IMR-90 (cell line): Measurements from ENCODE around the gene SPRED2. TPM values are rescaled to one million over a fixed set of nuclear protein-coding genes. Genes with fewer than 3 reads are reported as not detected.

Experiments used
- ATAC-seq: fragments of 200-7000 bp; cut with Tn5 transposase; 2 replicates; pipeline ENCODE4 v1.9.1; 2020; ENCODE audit warnings: low read depth, mild to moderate bottlenecking, moderate library complexity
- BruUV-seq: library from RNA; stranded (reverse); fragments of 400-500 nt; replicated peaks from 2 replicates; lab custom pipeline; 2021; lab: Mats Ljungman, UMichigan
- CTCF ChIA-PET: fragments of 300-600 bp; formaldehyde crosslinking; extraction: SDS; loops from one replicate; lab custom pipeline; 2021; ENCODE audit warnings: antibody characterized with exemption; lab: Yijun Ruan, JAX
- POLR2A ChIA-PET: fragments of 300-600 bp; sonication (Branson Sonifier 250); formaldehyde crosslinking; loops from one replicate; lab custom pipeline; 2022; ENCODE audit warnings: antibody characterized with exemption; ENCODE audit not compliant: unreplicated experiment; lab: Charles Lee
- DNase-seq: peaks from one replicate; pipeline ENCODE4 v3.0.0; 2013
- H2AFZ ChIP-seq: replicated peaks from 2 replicates; pipeline ENCODE3; 2013; ENCODE audit warnings: low read length, mild to moderate bottlenecking; ENCODE audit not compliant: poor library complexity
- H2AK5ac ChIP-seq: 2 replicates; pipeline ENCODE4 v1.6.1; 2013; ENCODE audit warnings: low read depth, low read length, inconsistent platforms
- H2AK9ac ChIP-seq: replicated peaks from 2 replicates; pipeline ENCODE3; 2013; ENCODE audit warnings: mild to moderate bottlenecking, low read depth, low read length, moderate library complexity; ENCODE audit not compliant: poor library complexity
- H2BK120ac ChIP-seq: 2 replicates; pipeline ENCODE4 v1.6.1; 2013; ENCODE audit warnings: low read depth, low read length, inconsistent platforms
- H2BK15ac ChIP-seq: 3 replicates; pipeline ENCODE4 v1.6.1; 2013; ENCODE audit warnings: low read depth, low read length, inconsistent platforms
- H2BK20ac ChIP-seq: 2 replicates; pipeline ENCODE4 v1.6.1; 2013; ENCODE audit warnings: low read depth, mild to moderate bottlenecking, inconsistent platforms, low read length, moderate library complexity
- H2BK5ac ChIP-seq: 2 replicates; pipeline ENCODE4 v1.6.1; 2013; ENCODE audit warnings: mild to moderate bottlenecking, low read depth, low read length, inconsistent platforms; ENCODE audit not compliant: poor library complexity, severe bottlenecking
- H3K14ac ChIP-seq: replicated peaks from 2 replicates; pipeline ENCODE4 v1.6.1; 2013; ENCODE audit warnings: low read depth, low read length, inconsistent platforms
- H3K18ac ChIP-seq: 2 replicates; pipeline ENCODE4 v1.6.1; 2013; ENCODE audit warnings: low read depth, low read length, control low read depth
- H3K23ac ChIP-seq: 2 replicates; pipeline ENCODE4 v1.6.1; 2013; ENCODE audit warnings: low read depth, low read length, inconsistent platforms
- H3K27ac ChIP-seq: 2 replicates; pipeline ENCODE4 v1.5.1; 2013; ENCODE audit warnings: mild to moderate bottlenecking, control low read depth, low read length; ENCODE audit not compliant: insufficient read depth
- H3K27me3 ChIP-seq: 2 replicates; pipeline ENCODE4 v1.6.1; 2013; ENCODE audit warnings: low read length; ENCODE audit not compliant: control insufficient read depth, insufficient read depth
- H3K36me3 ChIP-seq: 2 replicates; pipeline ENCODE4 v1.6.1; 2013; ENCODE audit warnings: low read length, mixed read lengths; ENCODE audit not compliant: control insufficient read depth, insufficient read depth
- H3K4ac ChIP-seq: 2 replicates; pipeline ENCODE4 v1.6.1; 2013; ENCODE audit warnings: low read depth, low read length, inconsistent platforms
- H3K4me1 ChIP-seq: 2 replicates; pipeline ENCODE4 v1.6.1; 2013; ENCODE audit warnings: low read length, mixed read lengths; ENCODE audit not compliant: control insufficient read depth, insufficient read depth
- H3K4me2 ChIP-seq: 2 replicates; pipeline ENCODE4 v1.6.1; 2013; ENCODE audit warnings: low read depth, mild to moderate bottlenecking, control low read depth, low read length, moderate library complexity
- H3K4me3 ChIP-seq: 2 replicates; pipeline ENCODE4 v1.5.1; 2013; ENCODE audit warnings: low read depth, mild to moderate bottlenecking, control low read depth, low read length, moderate library complexity; ENCODE audit not compliant: insufficient read depth
- H3K56ac ChIP-seq: 2 replicates; pipeline ENCODE4 v1.6.1; 2013; ENCODE audit warnings: low read length, inconsistent platforms; ENCODE audit not compliant: insufficient read depth; ENCODE audit errors: extremely low read depth
- H3K79me1 ChIP-seq, 2 experiments: 2 replicates each; pipeline ENCODE4 v1.6.1; 2013; ENCODE audit warnings: low read length in 2 of 2, inconsistent platforms in 1 of 2, low read depth in 1 of 2
- H3K9ac ChIP-seq: 2 replicates; pipeline ENCODE4 v1.6.1; 2013; ENCODE audit warnings: low read depth, low read length, control low read depth
- H3K9me1 ChIP-seq: 2 replicates; pipeline ENCODE4 v1.6.1; 2013; ENCODE audit warnings: low read length, inconsistent platforms; ENCODE audit not compliant: insufficient read depth
- H3K9me3 ChIP-seq: 2 replicates; pipeline ENCODE4 v1.6.1; 2013; ENCODE audit warnings: low read length; ENCODE audit not compliant: control insufficient read depth, insufficient read depth
- H4K20me1 ChIP-seq: 2 replicates; pipeline ENCODE4 v1.6.1; 2013; ENCODE audit warnings: low read length, inconsistent platforms; ENCODE audit not compliant: insufficient read depth
- H4K5ac ChIP-seq: 2 replicates; pipeline ENCODE4 v1.6.1; 2013; ENCODE audit warnings: mild to moderate bottlenecking, low read depth, low read length, control low read depth
- H4K8ac ChIP-seq, 2 experiments: 2 replicates each; pipeline ENCODE4 v1.6.1; 2013; ENCODE audit warnings: low read depth in 2 of 2, low read length in 2 of 2, control low read depth in 1 of 2, inconsistent platforms in 1 of 2
- H4K91ac ChIP-seq: 2 replicates; pipeline ENCODE4 v1.6.1; 2013; ENCODE audit warnings: low read depth, low read length, inconsistent platforms; ENCODE audit not compliant: insufficient read depth
- SMC3 ChIP-seq: fragments of 150-350 bp; IDR thresholded peaks from 2 replicates; pipeline ENCODE4 v1.6.1; 2016; ENCODE audit warnings: low read depth, mild to moderate bottlenecking, antibody characterized with exemption, low read length, moderate library complexity
- WGBS, 2 experiments: methylation state at CpG; one replicate each; pipeline versions ENCODE4 v1.1.5 to v1.1.7; 2013; ENCODE audit warnings: missing lambda C conversion rate in 2 of 2; ENCODE audit not compliant: insufficient read length in 1 of 2; ENCODE audit errors: extremely low coverage in 2 of 2; 5-methylcytosine and 5-hydroxymethylcytosine counted together
- dilution Hi-C: fragments of 300-500 bp; cut with HindIII; formaldehyde crosslinking; loops from one replicate; pipeline ENCODE4 v1.14.3; 2018; ENCODE audit warnings: low sequenced_read_pairs; ENCODE audit not compliant: unreplicated experiment
- in situ Hi-C: fragments of 300-500 bp; cut with MboI; formaldehyde crosslinking; loops from 3 replicates; pipeline ENCODE4 v1.14.3; 2019; ENCODE audit warnings: low sequenced_read_pairs, inconsistent platforms, mixed read lengths
- intact Hi-C: fragments of 100-400 bp; cut with micrococcal nuclease; formaldehyde crosslinking; loops from 2 replicates; pipeline ENCODE4 v1.10.0; 2022
- polyA plus RNA-seq, 3 experiments: library from polyadenylated mRNA; depleted of rRNA; stranded (reverse); fragments of >200 nt; gene quantifications; 2 replicates each; pipeline ENCODE4 v1.2.3, GENCODE V29; 2012; ENCODE audit warnings: low replicate concordance in 1 of 3
- total RNA-seq: library from RNA; depleted of rRNA; stranded (reverse); fragments of >200 nt; gene quantifications from 2 replicates; pipeline ENCODE4 v1.2.3, GENCODE V29; 2012

The SPRED2 gene
- total and polyA plus RNA-seq, 2 of the 4 experiments (the other 2 are of a cell fraction): 4.8 to 18.7 TPM

- H3K4me2 ChIP-seq: no peak overlapping the region
- H3K18ac ChIP-seq: no peak overlapping the region
- H3K9me3 ChIP-seq: no peaks in the 10 kb centered on the region
- no peak overlapping the region for H4K8ac ChIP-seq
- CTCF ChIA-PET: no interaction called here
- intact Hi-C loops: no loop called here
- no peak overlapping the region for H2BK5ac ChIP-seq
- no peak overlapping the region for H2AFZ ChIP-seq
- WGBS, 2 experiments: 93% methylated on average over 3 of the region's 5 CpGs; no CpG with 5 or more reads in 1 of the 2 experiments
- H4K5ac ChIP-seq: no peak overlapping the region
- ATAC-seq: no peak
- H3K27ac ChIP-seq: no peak overlapping the region
- in situ Hi-C loops: no loop called here
- H2AK5ac ChIP-seq: no peak overlapping the region
- H3K23ac ChIP-seq: no peak overlapping the region
- H3K36me3 ChIP-seq: no peaks in the 10 kb centered on the region
- no peaks in the 10 kb centered on the region; a peak in 1 of 4 replicates for H3K79me1 ChIP-seq
- no peak overlapping the region for H3K4ac ChIP-seq
- no peak for TF ChIP-seq SMC3
- POLR2A ChIA-PET: no interaction called here
- DNase-seq: no peak
- H4K20me1 ChIP-seq: no peaks in the 10 kb centered on the region
- BruUV-seq: no TSS peak
- H4K91ac ChIP-seq: no peak overlapping the region
- dilution Hi-C loops: no loop called here
- peaks cover 2% of the 10 kb centered on the region; the same call in 1 of the 2 replicates for H3K4me1 ChIP-seq
- no peak overlapping the region for H3K4me3 ChIP-seq
- H3K9me1 ChIP-seq: no peaks in the 10 kb centered on the region; the same call in 1 of the 2 replicates
- H3K27me3 ChIP-seq: peaks cover 3% of the 10 kb centered on the region; the same call in 1 of the 2 replicates
- H3K56ac ChIP-seq: no peak overlapping the region
- H2AK9ac ChIP-seq: no peak overlapping the region
- no peak overlapping the region for H2BK20ac ChIP-seq
- H3K14ac ChIP-seq: no peak overlapping the region
- H2BK15ac ChIP-seq: no peak overlapping the region
- no peak overlapping the region for H3K9ac ChIP-seq
- H2BK120ac ChIP-seq: no peak overlapping the region
These were observed 10.1 kb upstream of the SPRED2 start for GRCh38 chr2:65442420-65443020.
